ENCODE data around the gene B2M. TPM values are rescaled to one million over a fixed set of nuclear protein-coding genes. Genes with fewer than 3 reads are reported as not detected.
"Not testable (repeated sequence)": the region's sequence is repeated elsewhere in the genome, so short reads cannot be mapped to it uniquely, and the experiment has no call there.

B2M gene
- total RNA-seq, 1 donor from 2014 or later: 1,535 TPM

DNA sequence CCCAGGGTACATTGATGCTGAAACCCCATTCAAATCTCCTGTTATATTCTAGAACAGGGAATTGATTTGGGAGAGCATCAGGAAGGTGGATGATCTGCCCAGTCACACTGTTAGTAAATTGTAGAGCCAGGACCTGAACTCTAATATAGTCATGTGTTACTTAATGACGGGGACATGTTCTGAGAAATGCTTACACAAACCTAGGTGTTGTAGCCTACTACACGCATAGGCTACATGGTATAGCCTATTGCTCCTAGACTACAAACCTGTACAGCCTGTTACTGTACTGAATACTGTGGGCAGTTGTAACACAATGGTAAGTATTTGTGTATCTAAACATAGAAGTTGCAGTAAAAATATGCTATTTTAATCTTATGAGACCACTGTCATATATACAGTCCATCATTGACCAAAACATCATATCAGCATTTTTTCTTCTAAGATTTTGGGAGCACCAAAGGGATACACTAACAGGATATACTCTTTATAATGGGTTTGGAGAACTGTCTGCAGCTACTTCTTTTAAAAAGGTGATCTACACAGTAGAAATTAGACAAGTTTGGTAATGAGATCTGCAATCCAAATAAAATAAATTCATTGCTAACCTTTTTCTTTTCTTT lies 5.8 kb downstream of the B2M start:
- Mint-ChIP-seq H3K4me3 (ENCODE audit: unreplicated experiment) (no peak overlapping the region), H3K36me3 (ENCODE audit: unreplicated experiment) (peaks cover 50% of the 10 kb centered on the region), H3K9me3 (ENCODE audit: unreplicated experiment) (no peaks in the 10 kb centered on the region), H3K4me1 (ENCODE audit: unreplicated experiment) (peaks cover 30% of the 10 kb centered on the region), H3K27me3 (ENCODE audit: unreplicated experiment) (no peaks in the 10 kb centered on the region), H3K27ac (ENCODE audit: unreplicated experiment) (no peak overlapping the region)
- TF ChIP-seq, protein P1, sequence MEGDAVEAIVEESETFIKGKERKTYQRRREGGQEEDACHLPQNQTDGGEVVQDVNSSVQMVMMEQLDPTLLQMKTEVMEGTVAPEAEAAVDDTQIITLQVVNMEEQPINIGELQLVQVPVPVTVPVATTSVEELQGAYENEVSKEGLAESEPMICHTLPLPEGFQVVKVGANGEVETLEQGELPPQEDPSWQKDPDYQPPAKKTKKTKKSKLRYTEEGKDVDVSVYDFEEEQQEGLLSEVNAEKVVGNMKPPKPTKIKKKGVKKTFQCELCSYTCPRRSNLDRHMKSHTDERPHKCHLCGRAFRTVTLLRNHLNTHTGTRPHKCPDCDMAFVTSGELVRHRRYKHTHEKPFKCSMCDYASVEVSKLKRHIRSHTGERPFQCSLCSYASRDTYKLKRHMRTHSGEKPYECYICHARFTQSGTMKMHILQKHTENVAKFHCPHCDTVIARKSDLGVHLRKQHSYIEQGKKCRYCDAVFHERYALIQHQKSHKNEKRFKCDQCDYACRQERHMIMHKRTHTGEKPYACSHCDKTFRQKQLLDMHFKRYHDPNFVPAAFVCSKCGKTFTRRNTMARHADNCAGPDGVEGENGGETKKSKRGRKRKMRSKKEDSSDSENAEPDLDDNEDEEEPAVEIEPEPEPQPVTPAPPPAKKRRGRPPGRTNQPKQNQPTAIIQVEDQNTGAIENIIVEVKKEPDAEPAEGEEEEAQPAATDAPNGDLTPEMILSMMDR (IDR thresholded peaks at IDR 0.05): no peak
- DNase-seq (ENCODE audit: extremely low spot score, unreplicated experiment): no peak

DNA sequence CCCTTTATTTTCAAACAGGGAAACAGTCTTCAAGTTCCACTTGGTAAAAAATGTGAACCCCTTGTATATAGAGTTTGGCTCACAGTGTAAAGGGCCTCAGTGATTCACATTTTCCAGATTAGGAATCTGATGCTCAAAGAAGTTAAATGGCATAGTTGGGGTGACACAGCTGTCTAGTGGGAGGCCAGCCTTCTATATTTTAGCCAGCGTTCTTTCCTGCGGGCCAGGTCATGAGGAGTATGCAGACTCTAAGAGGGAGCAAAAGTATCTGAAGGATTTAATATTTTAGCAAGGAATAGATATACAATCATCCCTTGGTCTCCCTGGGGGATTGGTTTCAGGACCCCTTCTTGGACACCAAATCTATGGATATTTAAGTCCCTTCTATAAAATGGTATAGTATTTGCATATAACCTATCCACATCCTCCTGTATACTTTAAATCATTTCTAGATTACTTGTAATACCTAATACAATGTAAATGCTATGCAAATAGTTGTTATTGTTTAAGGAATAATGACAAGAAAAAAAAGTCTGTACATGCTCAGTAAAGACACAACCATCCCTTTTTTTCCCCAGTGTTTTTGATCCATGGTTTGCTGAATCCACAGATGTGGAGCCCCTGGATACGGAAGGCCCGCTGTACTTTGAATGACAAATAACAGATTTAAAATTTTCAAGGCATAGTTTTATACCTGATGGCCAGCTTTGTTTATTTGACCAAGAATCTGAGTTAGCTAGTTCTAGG lies 7.0 kb downstream of the B2M start:
- peaks cover 20% of the 10 kb centered on the region for H3K4me1 Mint-ChIP-seq (ENCODE audit: unreplicated experiment)
- no peak overlapping the region for H3K4me3 Mint-ChIP-seq (ENCODE audit: unreplicated experiment)
- no peak overlapping the region for H3K27ac Mint-ChIP-seq (ENCODE audit: unreplicated experiment)
- DNase-seq (ENCODE audit: extremely low spot score, unreplicated experiment): no peak
- TF ChIP-seq, protein P1 (IDR thresholded peaks at IDR 0.05): no peak
- no peaks in the 10 kb centered on the region for H3K9me3 Mint-ChIP-seq (ENCODE audit: unreplicated experiment)
- H3K27me3 Mint-ChIP-seq (ENCODE audit: unreplicated experiment): no peaks in the 10 kb centered on the region
- H3K36me3 Mint-ChIP-seq (ENCODE audit: unreplicated experiment): peaks cover 46% of the 10 kb centered on the region

DNA sequence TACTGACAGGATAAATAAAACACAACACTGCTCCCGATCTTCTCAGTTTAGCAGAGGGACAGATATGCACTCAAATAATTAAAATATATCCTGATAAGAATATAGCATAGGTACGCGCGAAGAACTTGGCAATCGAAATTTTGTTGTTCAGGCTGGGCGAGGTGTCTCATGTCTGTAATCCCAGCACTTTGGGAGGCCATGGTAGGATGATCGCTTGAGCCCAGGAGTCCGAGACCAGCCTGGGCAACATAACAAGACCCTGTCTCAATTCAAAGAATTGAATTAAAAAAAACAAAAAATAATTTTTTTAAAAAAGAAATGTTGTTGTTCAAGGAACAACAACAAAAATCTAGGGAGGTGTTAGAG lies 7.6 kb downstream of the B2M start:
- TF ChIP-seq, protein P1 (IDR thresholded peaks at IDR 0.05): no peak
- peaks cover 15% of the 10 kb centered on the region for H3K4me1 Mint-ChIP-seq (ENCODE audit: unreplicated experiment)
- no peak overlapping the region for H3K27ac Mint-ChIP-seq (ENCODE audit: unreplicated experiment)
- no peak overlapping the region for H3K4me3 Mint-ChIP-seq (ENCODE audit: unreplicated experiment)
- H3K27me3 Mint-ChIP-seq (ENCODE audit: unreplicated experiment): no peaks in the 10 kb centered on the region
- peaks cover 46% of the 10 kb centered on the region for H3K36me3 Mint-ChIP-seq (ENCODE audit: unreplicated experiment)
- DNase-seq (ENCODE audit: extremely low spot score, unreplicated experiment): no peak
- H3K9me3 Mint-ChIP-seq (ENCODE audit: unreplicated experiment): no peaks in the 10 kb centered on the region

DNA sequence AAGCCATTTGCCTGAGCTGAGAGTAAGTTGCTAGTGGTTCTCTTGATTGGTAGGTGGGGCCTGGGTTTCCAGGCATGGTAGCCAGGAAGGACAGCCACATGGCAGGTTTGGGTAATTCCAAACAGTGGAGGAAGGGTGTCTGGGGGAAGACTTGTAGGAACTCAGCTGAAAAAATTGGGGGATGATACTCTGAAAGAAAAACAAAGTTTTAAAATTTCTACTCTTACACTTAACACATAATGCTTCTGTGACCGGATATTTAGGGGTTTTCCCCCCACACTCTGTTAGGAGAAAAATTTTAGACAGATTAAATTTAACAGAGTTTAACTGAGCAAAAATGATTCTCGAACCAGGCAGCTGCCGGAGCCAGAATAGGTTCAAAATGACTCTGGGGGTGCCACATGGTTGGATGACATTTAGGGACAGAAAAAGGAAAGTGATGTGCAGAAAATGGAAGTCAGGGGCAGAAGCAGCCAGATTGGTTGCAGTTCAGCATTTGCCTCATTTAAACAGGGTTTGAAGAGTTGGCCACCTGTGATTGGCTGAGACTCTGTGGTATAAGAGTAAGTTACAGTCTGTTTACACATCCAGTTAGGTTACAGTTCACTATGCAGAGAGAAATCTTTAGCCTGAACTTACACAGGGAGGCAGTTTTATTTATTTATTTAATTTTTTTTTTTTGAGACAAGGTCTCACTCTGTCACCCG lies 8.1 kb downstream of the B2M start:
- DNase-seq (ENCODE audit: extremely low spot score, unreplicated experiment): no peak
- Mint-ChIP-seq H3K9me3 (ENCODE audit: unreplicated experiment) (no peaks in the 10 kb centered on the region), H3K4me1 (ENCODE audit: unreplicated experiment) (peaks cover 11% of the 10 kb centered on the region), H3K27me3 (ENCODE audit: unreplicated experiment) (no peaks in the 10 kb centered on the region), H3K36me3 (ENCODE audit: unreplicated experiment) (peaks cover 46% of the 10 kb centered on the region), H3K4me3 (ENCODE audit: unreplicated experiment) (no peak overlapping the region), H3K27ac (ENCODE audit: unreplicated experiment) (no peak overlapping the region)
- TF ChIP-seq, protein P1 (IDR thresholded peaks at IDR 0.05): no peak

DNA sequence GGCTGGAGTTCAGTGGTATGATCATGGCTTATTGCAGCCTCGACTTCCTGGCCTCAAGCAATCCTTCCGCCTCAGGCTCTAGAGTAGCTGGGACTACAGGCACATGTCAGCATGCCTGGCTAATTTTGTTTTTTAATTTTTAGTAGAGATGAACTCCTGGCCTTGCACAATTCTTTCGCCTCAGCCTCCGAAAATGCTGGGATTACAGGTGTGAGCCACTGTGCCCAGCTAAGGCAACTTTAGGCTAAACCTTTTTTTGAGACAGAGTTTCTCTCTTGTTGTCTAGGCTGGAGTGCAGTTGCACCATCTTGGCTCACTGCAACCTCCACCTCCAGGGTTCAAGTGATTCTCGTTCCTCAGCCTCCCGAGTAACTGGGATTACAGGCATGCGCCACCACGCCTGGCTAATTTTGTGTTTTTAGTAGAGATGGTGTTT lies 8.7 kb downstream of the B2M start:
- H3K4me1 Mint-ChIP-seq (ENCODE audit: unreplicated experiment); H3K9me3 Mint-ChIP-seq (ENCODE audit: unreplicated experiment); H3K27me3 Mint-ChIP-seq (ENCODE audit: unreplicated experiment); DNase-seq (ENCODE audit: extremely low spot score, unreplicated experiment); H3K4me3 Mint-ChIP-seq (ENCODE audit: unreplicated experiment); H3K27ac Mint-ChIP-seq (ENCODE audit: unreplicated experiment): not testable (repeated sequence)
- peaks cover 42% of the 10 kb centered on the region for H3K36me3 Mint-ChIP-seq (ENCODE audit: unreplicated experiment)
